ENCODE measurements around the gene IBA57. TPM values are rescaled to one million over a fixed set of nuclear protein-coding genes. Genes with fewer than 3 reads are reported as not detected.
"Not testable (repeated sequence)": the region's sequence is repeated elsewhere in the genome, so short reads cannot be mapped to it uniquely, and the experiment has no call there.

Gene IBA57
- polyA plus RNA-seq, 4 donors = 2.0 to 8.6 (median 6.0) TPM

- Histone ChIP-seq H3K4me3 (ENCODE audit: low read depth in 1 of 3, low read length in 3 of 3) (no peak overlapping the region), H3K9me3 (ENCODE audit: control insufficient read depth in 2 of 2, insufficient read depth in 1 of 2, low read depth in 1 of 2, low read length in 1 of 2) (no peaks in the 10 kb centered on the region), H3K4me1 (ENCODE audit: control insufficient read depth in 3 of 3, insufficient read depth in 2 of 3, low read depth in 1 of 3, low read length in 2 of 3) (no peaks in the 10 kb centered on the region), H3K27ac (ENCODE audit: low read depth in 1 of 3, low read length in 2 of 3) (no peak overlapping the region), H3K27me3 (ENCODE audit: control insufficient read depth in 3 of 3, insufficient read depth in 3 of 3, low read length in 3 of 3) (no peaks in the 10 kb centered on the region), H3K36me3 (ENCODE audit: control insufficient read depth in 3 of 3, insufficient read depth in 2 of 3, low read depth in 1 of 3, low read length in 3 of 3) (peaks cover 0 to 61% (median 0%) of the 10 kb centered on the region in 3 donors)
- DNase-seq = no peak
- WGBS, 3 donors = 88 to 90% (median 89%) methylated on average over 14 of the region's 14 CpGs
- FAIRE-seq = no peak
These were observed 52.1 kb downstream of the IBA57 start for GRCh38 chr1:228217551-228218344.

GRCh38 chr1:228218513-228219244 lies 53.1 kb downstream of the IBA57 start:
- 79 to 87% (median 84%) methylated on average over 14 of the region's 14 CpGs for WGBS, 3 donors
- Histone ChIP-seq H3K4me3 (ENCODE audit: low read depth in 1 of 3, low read length in 3 of 3) (no peak overlapping the region), H3K27me3 (ENCODE audit: control insufficient read depth in 3 of 3, insufficient read depth in 3 of 3, low read length in 3 of 3) (no peaks in the 10 kb centered on the region), H3K27ac (ENCODE audit: low read depth in 1 of 3, low read length in 2 of 3) (no peak overlapping the region), H3K36me3 (ENCODE audit: control insufficient read depth in 3 of 3, insufficient read depth in 2 of 3, low read depth in 1 of 3, low read length in 3 of 3) (peaks cover 0 to 64% (median 0%) of the 10 kb centered on the region in 3 donors), H3K9me3 (ENCODE audit: control insufficient read depth in 2 of 2, insufficient read depth in 1 of 2, low read depth in 1 of 2, low read length in 1 of 2) (peaks cover 0 to 4% of the 10 kb centered on the region in 2 donors), H3K4me1 (ENCODE audit: control insufficient read depth in 3 of 3, insufficient read depth in 2 of 3, low read depth in 1 of 3, low read length in 2 of 3) (no peaks in the 10 kb centered on the region)
- FAIRE-seq (no peak), DNase-seq (no peak)

GRCh38 chr1:228219245-228219961 lies 53.8 kb downstream of the IBA57 start:
- Histone ChIP-seq H3K36me3 (ENCODE audit: control insufficient read depth in 3 of 3, insufficient read depth in 2 of 3, low read depth in 1 of 3, low read length in 3 of 3) (peaks cover 0 to 71% (median 0%) of the 10 kb centered on the region in 3 donors), H3K4me1 (ENCODE audit: control insufficient read depth in 3 of 3, insufficient read depth in 2 of 3, low read depth in 1 of 3, low read length in 2 of 3) (no peaks in the 10 kb centered on the region), H3K4me3 (ENCODE audit: low read depth in 1 of 3, low read length in 3 of 3) (no peak overlapping the region), H3K27ac (ENCODE audit: low read depth in 1 of 3, low read length in 2 of 3) (no peak overlapping the region), H3K27me3 (ENCODE audit: control insufficient read depth in 3 of 3, insufficient read depth in 3 of 3, low read length in 3 of 3) (no peaks in the 10 kb centered on the region), H3K9me3 (ENCODE audit: control insufficient read depth in 2 of 2, insufficient read depth in 1 of 2, low read depth in 1 of 2, low read length in 1 of 2) (peaks cover 0 to 11% of the 10 kb centered on the region in 2 donors)
- 92 to 93% (median 93%) methylated on average over 16 of the region's 16 CpGs for WGBS, 3 donors
- DNase-seq (no peak), FAIRE-seq (no peak)

GRCh38 chr1:228219962-228220780 lies 54.6 kb downstream of the IBA57 start:
- no peak for FAIRE-seq
- 90 to 93% (median 91%) methylated on average over 28 of the region's 28 CpGs for whole genome bisulfite sequencing, 3 donors

GRCh38 chr1:228221097-228221496 lies 55.5 kb downstream of the IBA57 start:
- H3K27me3 ChIP-seq (ENCODE audit: control insufficient read depth in 3 of 3, insufficient read depth in 3 of 3, low read length in 3 of 3); H3K4me3 ChIP-seq (ENCODE audit: low read depth in 1 of 3, low read length in 3 of 3); FAIRE-seq; DNase-seq; H3K4me1 ChIP-seq (ENCODE audit: control insufficient read depth in 3 of 3, insufficient read depth in 2 of 3, low read depth in 1 of 3, low read length in 2 of 3); H3K27ac ChIP-seq (ENCODE audit: low read depth in 1 of 3, low read length in 2 of 3): not testable (repeated sequence)
- WGBS, 3 donors = 93 to 99% (median 94%) methylated on average over 9 of the region's 9 CpGs
- Histone ChIP-seq H3K36me3 (ENCODE audit: control insufficient read depth in 3 of 3, insufficient read depth in 2 of 3, low read depth in 1 of 3, low read length in 3 of 3) (peaks cover 0 to 70% (median 0%) of the 10 kb centered on the region in 3 donors), H3K9me3 (ENCODE audit: control insufficient read depth in 2 of 2, insufficient read depth in 1 of 2, low read depth in 1 of 2, low read length in 1 of 2) (peaks cover 0 to 23% of the 10 kb centered on the region in 2 donors)

More at GRCh38 chr1:228219962-228220780, 54.6 kb downstream of the IBA57 start:
- Histone ChIP-seq H3K4me1 (ENCODE audit: control insufficient read depth in 3 of 3, insufficient read depth in 2 of 3, low read depth in 1 of 3, low read length in 2 of 3) (no peaks in the 10 kb centered on the region), H3K4me3 (ENCODE audit: low read depth in 1 of 3, low read length in 3 of 3) (no peak overlapping the region), H3K27me3 (ENCODE audit: control insufficient read depth in 3 of 3, insufficient read depth in 3 of 3, low read length in 3 of 3) (no peaks in the 10 kb centered on the region), H3K27ac (ENCODE audit: low read depth in 1 of 3, low read length in 2 of 3) (no peak overlapping the region), H3K36me3 (ENCODE audit: control insufficient read depth in 3 of 3, insufficient read depth in 2 of 3, low read depth in 1 of 3, low read length in 3 of 3) (peaks cover 0 to 72% (median 0%) of the 10 kb centered on the region in 3 donors), H3K9me3 (ENCODE audit: control insufficient read depth in 2 of 2, insufficient read depth in 1 of 2, low read depth in 1 of 2, low read length in 1 of 2) (peaks cover 0 to 19% of the 10 kb centered on the region in 2 donors)
- DNase-seq = no peak

GRCh38 chr1:228222548-228222947 lies 56.9 kb downstream of the IBA57 start:
- H3K9me3 ChIP-seq (ENCODE audit: control insufficient read depth in 2 of 2, insufficient read depth in 1 of 2, low read depth in 1 of 2, low read length in 1 of 2) = peaks cover 0 to 23% of the 10 kb centered on the region in 2 donors
- peaks cover 0 to 6% (median 2%) of the 10 kb centered on the region in 3 donors for H3K4me1 ChIP-seq (ENCODE audit: control insufficient read depth in 3 of 3, insufficient read depth in 2 of 3, low read depth in 1 of 3, low read length in 2 of 3)
- 59 to 79% (median 70%) methylated on average over 11 of the region's 11 CpGs for WGBS, 3 donors
- peaks cover 0 to 65% (median 0%) of the 10 kb centered on the region in 3 donors for H3K36me3 ChIP-seq (ENCODE audit: control insufficient read depth in 3 of 3, insufficient read depth in 2 of 3, low read depth in 1 of 3, low read length in 3 of 3)
- FAIRE-seq = no peak
- DNase-seq = no peak
- no peak overlapping the region for H3K27ac ChIP-seq (ENCODE audit: low read depth in 1 of 3, low read length in 2 of 3)
- H3K27me3 ChIP-seq (ENCODE audit: control insufficient read depth in 3 of 3, insufficient read depth in 3 of 3, low read length in 3 of 3) = no peaks in the 10 kb centered on the region
- no peak overlapping the region for H3K4me3 ChIP-seq (ENCODE audit: low read depth in 1 of 3, low read length in 3 of 3)

- FAIRE-seq = no peak
- no peak for DNase-seq
- H3K27me3 ChIP-seq (ENCODE audit: control insufficient read depth in 3 of 3, insufficient read depth in 3 of 3, low read length in 3 of 3) = no peaks in the 10 kb centered on the region
- H3K27ac ChIP-seq (ENCODE audit: low read depth in 1 of 3, low read length in 2 of 3) = no peak overlapping the region
- H3K36me3 ChIP-seq (ENCODE audit: control insufficient read depth in 3 of 3, insufficient read depth in 2 of 3, low read depth in 1 of 3, low read length in 3 of 3) = peaks cover 0 to 51% (median 0%) of the 10 kb centered on the region in 3 donors
- H3K9me3 ChIP-seq (ENCODE audit: control insufficient read depth in 2 of 2, insufficient read depth in 1 of 2, low read depth in 1 of 2, low read length in 1 of 2) = peaks cover 0 to 23% of the 10 kb centered on the region in 2 donors
- WGBS, 3 donors = 90 to 97% (median 91%) methylated on average over 16 of the region's 16 CpGs
- peaks cover 0 to 9% (median 2%) of the 10 kb centered on the region in 3 donors for H3K4me1 ChIP-seq (ENCODE audit: control insufficient read depth in 3 of 3, insufficient read depth in 2 of 3, low read depth in 1 of 3, low read length in 2 of 3)
- H3K4me3 ChIP-seq (ENCODE audit: low read depth in 1 of 3, low read length in 3 of 3) = no peak overlapping the region
These were observed 58.9 kb downstream of the IBA57 start for GRCh38 chr1:228224198-228225164.

All from small intestine (tissue), 7 donors.